ENCODE data around the gene JAK1.

DNA sequence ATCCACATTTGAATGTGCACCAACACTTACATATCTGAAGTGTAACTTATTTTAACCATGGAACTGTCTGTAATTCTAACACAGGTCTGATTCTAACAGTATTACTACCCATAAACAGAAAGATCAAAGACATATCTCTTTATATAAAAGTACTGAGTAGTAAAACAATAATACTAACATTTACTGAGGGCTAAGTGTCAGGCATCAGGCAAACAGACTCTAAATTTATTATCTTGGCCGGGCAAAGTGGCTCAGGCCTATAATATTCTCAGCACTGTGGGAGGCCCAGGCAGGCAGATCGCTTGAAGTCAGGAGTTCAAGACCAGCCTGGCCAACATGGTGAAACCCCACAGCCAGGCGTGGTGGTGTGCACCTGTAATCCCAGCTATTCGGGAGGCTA lies 85.9 kb downstream of the JAK1 start:
- TF ChIP-seq, protein P1, sequence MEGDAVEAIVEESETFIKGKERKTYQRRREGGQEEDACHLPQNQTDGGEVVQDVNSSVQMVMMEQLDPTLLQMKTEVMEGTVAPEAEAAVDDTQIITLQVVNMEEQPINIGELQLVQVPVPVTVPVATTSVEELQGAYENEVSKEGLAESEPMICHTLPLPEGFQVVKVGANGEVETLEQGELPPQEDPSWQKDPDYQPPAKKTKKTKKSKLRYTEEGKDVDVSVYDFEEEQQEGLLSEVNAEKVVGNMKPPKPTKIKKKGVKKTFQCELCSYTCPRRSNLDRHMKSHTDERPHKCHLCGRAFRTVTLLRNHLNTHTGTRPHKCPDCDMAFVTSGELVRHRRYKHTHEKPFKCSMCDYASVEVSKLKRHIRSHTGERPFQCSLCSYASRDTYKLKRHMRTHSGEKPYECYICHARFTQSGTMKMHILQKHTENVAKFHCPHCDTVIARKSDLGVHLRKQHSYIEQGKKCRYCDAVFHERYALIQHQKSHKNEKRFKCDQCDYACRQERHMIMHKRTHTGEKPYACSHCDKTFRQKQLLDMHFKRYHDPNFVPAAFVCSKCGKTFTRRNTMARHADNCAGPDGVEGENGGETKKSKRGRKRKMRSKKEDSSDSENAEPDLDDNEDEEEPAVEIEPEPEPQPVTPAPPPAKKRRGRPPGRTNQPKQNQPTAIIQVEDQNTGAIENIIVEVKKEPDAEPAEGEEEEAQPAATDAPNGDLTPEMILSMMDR (IDR thresholded peaks at IDR 0.05): no peak
- TF ChIP-seq EP300 (IDR thresholded peaks at IDR 0.05) (no peak), POLR2A (IDR thresholded peaks at IDR 0.05; ENCODE audit: low read length) (no peak), RAD21 (conservative IDR thresholded peaks at IDR 0.05 in 1 of 2, IDR thresholded peaks at IDR 0.05 in 1 of 2) (no peak), CHD2 (IDR thresholded peaks at IDR 0.05; ENCODE audit: low read length, partially characterized antibody) (no peak)
